Astrocyte of the spinal cord (primary cell): ENCODE data around the gene TRIM43.
"Not testable (repeated sequence)": the region's sequence is repeated elsewhere in the genome, so short reads cannot be mapped to it uniquely, and the experiment has no call there.

ENCODE experiments used
- DNase-seq: peaks from one replicate; pipeline ENCODE4 v3.0.0; 2011; ENCODE audit warnings: low read depth, low spot score
- H3K4me3 ChIP-seq: 2 replicates; pipeline ENCODE4 v1.5.1; 2011; ENCODE audit warnings: low read depth, mild to moderate bottlenecking, low read length, moderate library complexity
- CTCF ChIP-seq: IDR thresholded peaks from 2 replicates; pipeline ENCODE4 v1.5.1; 2012; ENCODE audit warnings: low read depth, mild to moderate bottlenecking, low read length, inconsistent platforms
- in situ Hi-C: cut with HindIII; loops from 2 replicates; pipeline ENCODE4 v1.10.0; 2017; ENCODE audit warnings: low sequenced_read_pairs

TRIM43 gene

GRCh38 chr2:95578539-95578938 is 13.3 kb upstream of the TRIM43 start:
- no peak for DNase-seq
- no peak for TF ChIP-seq CTCF
- H3K4me3 ChIP-seq, result no peak overlapping the region
- in situ Hi-C loops, result no loop called here

- H3K4me3 ChIP-seq, DNase-seq, in situ Hi-C loops: not testable (repeated sequence)
Measured at GRCh38 chr2:95583545-95583944, 8.3 kb upstream of the TRIM43 start.

DNA sequence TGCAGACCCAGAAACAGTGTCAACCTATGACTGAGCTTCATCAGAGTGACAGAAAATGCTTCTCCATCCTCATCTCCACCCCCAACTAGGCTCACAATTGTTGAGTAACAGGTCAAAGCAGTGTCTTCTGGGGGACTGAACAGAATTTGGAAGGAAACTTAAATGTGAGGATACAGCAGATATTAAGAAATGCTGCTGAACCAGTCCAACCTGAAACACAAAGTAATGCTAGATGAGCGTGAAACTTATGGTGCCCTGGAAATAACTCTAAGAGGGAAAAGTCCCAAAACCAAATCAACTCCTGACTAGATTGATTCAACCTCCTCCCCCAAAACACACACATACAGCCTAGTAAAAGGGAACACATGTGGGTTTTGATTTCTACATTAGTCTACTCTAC is 7.5 kb upstream of the TRIM43 start:
- DNase-seq, in situ Hi-C loops, H3K4me3 ChIP-seq: not testable (repeated sequence)

DNA sequence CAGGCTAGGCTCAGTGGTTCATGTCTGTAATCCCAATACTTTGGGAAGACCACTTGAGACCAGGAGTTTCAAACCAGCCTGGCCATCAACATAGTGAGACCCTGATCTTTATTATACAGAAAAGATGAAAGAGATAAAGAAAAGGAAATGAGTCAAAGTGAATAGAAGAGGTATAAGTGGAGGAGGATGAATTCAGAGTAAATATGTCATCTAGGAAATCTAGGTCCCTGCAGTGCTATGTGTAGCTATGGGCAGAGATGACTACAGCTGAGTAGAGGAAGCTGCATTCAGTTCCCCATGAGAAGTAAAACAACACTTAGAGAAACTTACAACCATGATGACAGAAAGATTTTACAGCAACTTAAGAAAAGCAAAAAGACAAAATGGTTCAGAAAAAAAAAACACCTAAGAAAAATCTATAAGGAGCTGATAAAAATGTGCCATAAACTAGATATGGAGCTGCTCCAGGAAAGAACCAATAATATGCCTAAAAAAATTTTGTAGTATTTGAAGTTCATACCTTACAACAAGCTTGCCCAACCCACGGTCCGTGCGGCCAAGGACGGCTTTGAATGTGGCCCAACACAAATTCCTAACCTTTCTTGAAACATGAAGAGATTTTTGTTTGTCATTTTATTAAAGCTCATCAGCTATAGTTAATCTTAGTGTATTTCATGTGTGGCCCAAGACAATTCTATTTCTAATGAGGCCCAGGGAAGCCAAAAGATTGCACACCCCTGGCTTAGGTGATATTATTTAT is 1.8 kb upstream of the TRIM43 start:
- DNase-seq, H3K4me3 ChIP-seq, in situ Hi-C loops: not testable (repeated sequence)

GRCh38 chr2:95592973-95593372 is 1.2 kb downstream of the TRIM43 start:
- in situ Hi-C loops, DNase-seq, H3K4me3 ChIP-seq: not testable (repeated sequence)

GRCh38 chr2:95595012-95595411 is 3.2 kb downstream of the TRIM43 start:
- in situ Hi-C loops, H3K4me3 ChIP-seq, DNase-seq: not testable (repeated sequence)

DNA sequence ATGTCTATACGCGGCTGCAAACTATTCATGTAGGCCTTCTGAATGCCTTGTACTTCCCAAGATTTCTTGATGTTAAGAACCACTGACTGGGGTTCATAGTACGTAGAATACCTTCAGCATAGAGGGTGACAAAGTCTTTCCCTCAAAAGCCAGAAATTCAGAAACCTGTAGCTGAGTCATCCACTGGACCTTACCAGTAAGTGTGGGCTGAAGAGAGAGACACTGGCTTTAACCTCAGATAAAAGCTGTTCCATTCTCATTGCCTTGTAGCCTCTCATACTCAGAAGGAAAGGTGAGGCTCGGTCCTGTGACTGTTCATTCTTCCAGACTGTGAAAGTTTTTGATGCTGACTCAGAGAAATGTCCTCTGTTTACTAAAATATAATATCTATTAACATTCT is 9.5 kb downstream of the TRIM43 start:
- H3K4me3 ChIP-seq, in situ Hi-C loops, DNase-seq: not testable (repeated sequence)

DNA sequence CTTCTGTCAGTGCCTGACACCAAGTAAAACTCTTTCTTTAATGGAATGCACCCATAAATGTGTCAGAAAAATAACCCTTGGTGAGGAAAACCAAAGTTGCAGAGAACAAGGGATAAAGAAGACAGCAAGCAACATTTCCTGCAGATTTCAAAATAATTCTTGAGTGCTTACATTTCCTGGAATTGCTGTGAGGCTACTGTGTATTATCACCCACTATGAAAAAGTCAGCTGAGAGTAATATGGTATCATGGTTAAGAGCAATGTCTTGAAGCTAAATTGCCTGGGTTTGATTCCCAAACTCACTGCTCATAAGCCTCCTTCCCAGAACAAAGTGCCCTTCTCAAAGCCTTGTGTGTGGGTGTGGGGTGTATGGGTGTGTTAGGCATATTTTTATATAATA is 10.3 kb downstream of the TRIM43 start:
- DNase-seq, H3K4me3 ChIP-seq, in situ Hi-C loops: not testable (repeated sequence)

GRCh38 chr2:95608356-95608755 is 16.6 kb downstream of the TRIM43 start:
- H3K4me3 ChIP-seq, DNase-seq, in situ Hi-C loops: not testable (repeated sequence)

DNA sequence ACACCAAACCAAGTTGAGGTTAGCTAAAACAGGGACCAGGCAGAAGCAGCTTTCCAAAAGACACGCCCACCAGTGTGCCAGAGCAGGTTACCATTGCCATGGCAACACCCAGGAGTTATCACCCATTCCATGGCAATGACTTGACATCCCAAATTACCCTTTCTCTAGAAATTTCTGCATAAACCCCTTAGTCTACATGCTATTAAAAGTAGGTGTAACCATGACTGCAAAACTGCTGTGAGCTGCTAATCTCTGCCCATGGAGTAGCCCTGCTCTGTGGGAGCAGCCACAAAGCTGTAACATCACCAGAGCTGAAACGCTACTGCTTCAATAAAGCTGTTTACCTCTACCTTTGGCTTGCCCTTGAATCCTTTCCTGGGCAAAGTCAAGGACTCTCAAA is 18.0 kb downstream of the TRIM43 start:
- H3K4me3 ChIP-seq, in situ Hi-C loops, DNase-seq: not testable (repeated sequence)

- H3K4me3 ChIP-seq, DNase-seq, in situ Hi-C loops: not testable (repeated sequence)
Measured at GRCh38 chr2:95613048-95613447, 21.2 kb downstream of the TRIM43 start.

GRCh38 chr2:95622728-95623127 is 30.9 kb downstream of the TRIM43 start:
- H3K4me3 ChIP-seq, DNase-seq, in situ Hi-C loops: not testable (repeated sequence)

GRCh38 chr2:95630987-95631386 is 39.2 kb downstream of the TRIM43 start:
- in situ Hi-C loops, H3K4me3 ChIP-seq, DNase-seq: not testable (repeated sequence)

DNA sequence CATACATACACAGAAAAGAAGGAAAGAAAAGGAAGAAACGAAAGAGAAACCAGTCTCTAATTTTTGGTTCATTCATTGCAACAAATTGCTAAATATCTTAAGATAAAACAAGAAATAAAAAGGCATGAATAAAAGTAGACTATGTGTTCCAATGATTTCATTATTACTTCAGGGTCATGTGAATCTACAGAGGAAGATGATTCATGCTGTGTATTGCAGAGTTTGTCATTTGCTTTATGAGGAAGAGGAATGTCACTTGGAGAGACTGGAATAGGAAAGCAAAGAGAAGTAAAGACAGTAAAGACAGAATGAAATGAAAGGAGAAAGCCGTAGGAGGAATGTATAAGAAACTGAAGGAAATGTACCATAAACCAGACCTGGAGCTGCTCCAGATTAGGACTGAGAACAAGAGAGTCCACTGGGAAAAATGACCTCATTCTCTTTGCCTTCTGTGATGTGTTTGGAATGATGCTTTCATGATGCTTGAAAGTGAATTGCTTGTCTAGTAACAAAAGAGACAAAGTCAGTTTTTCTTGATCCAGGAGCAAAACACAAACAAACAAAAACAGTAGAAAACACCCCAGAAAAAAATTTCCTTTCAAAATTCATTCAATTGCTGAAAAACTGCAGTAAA is 41.9 kb downstream of the TRIM43 start:
- H3K4me3 ChIP-seq, DNase-seq, in situ Hi-C loops: not testable (repeated sequence)

DNA sequence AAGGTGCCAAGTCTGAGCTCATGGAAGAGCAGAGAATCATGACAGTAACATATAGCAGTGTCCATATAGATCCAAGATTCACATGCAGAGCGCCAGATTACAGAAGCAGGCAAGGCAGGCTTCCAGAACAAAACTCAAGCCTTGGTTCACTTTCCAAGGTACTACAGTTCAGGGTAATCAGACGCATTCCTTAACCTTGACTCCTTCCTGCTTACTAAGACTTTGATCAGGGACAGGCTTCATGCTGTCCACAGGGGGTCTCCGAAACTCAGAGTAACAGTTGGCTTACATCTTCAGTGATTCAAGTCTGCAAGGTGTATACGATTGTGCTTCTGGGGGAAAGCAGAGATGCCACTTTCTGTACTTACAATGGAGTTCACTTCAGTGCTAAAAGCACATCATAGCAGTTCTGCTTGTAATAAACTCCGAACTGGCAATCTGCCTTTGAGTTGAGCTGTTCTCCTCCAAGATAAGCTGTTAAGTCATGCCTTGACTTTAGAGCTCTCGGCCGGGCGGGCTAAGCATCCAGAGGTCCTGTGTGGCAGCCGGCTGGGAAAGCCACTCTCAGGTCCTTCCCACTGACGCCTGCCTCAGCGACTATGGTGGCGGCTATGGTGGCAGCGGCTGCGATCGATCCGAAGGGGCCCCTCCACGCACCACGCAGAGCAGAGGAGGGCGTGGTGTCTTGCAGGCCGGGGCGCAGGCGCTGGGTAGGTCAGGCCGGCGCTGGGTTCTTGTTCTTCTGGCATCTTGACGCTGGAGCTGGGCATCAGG is 48.9 kb downstream of the TRIM43 start:
- in situ Hi-C loops, DNase-seq, H3K4me3 ChIP-seq: not testable (repeated sequence)

- DNase-seq, in situ Hi-C loops, H3K4me3 ChIP-seq: not testable (repeated sequence)
Measured at GRCh38 chr2:95641289-95641575, 49.4 kb downstream of the TRIM43 start.
